Liver (tissue), 9 donors: Measurements from ENCODE around the gene CATSPER3. TPM values are rescaled to one million over a fixed set of nuclear protein-coding genes. Genes with fewer than 3 reads are reported as not detected.

Experiments
- DNase-seq: peaks from one replicate; pipeline ENCODE4 v3.0.0-alpha.2; 2017; ENCODE audit warnings: low spot score
- H3K27ac ChIP-seq, 2 donors: one replicate each; pipeline ENCODE4 v1.7.0; 2013; ENCODE audit warnings: inconsistent platforms in 2 of 2, low read length in 2 of 2, control low read depth in 1 of 2, low read depth in 1 of 2, mild to moderate bottlenecking in 1 of 2
- H3K27me3 ChIP-seq, 4 donors: one replicate each; pipeline versions ENCODE4 v1.6.1 to v1.7.0; 2013; ENCODE audit warnings: low read length in 3 of 4, inconsistent platforms in 1 of 4, mild to moderate bottlenecking in 1 of 4, moderate library complexity in 1 of 4; ENCODE audit not compliant: control insufficient read depth in 4 of 4, insufficient read depth in 4 of 4
- H3K36me3 ChIP-seq, 4 donors: one replicate each; pipeline versions ENCODE4 v1.6.1 to v1.7.0; 2013; ENCODE audit warnings: low read length in 3 of 4, mild to moderate bottlenecking in 3 of 4, low read depth in 1 of 4, moderate library complexity in 1 of 4; ENCODE audit not compliant: control insufficient read depth in 4 of 4, insufficient read depth in 3 of 4
- H3K4me1 ChIP-seq, 4 donors: one replicate each; pipeline versions ENCODE4 v1.6.1 to v1.7.0; 2013; ENCODE audit warnings: low read length in 3 of 4, mild to moderate bottlenecking in 3 of 4, moderate library complexity in 1 of 4; ENCODE audit not compliant: control insufficient read depth in 4 of 4, insufficient read depth in 4 of 4
- H3K4me3 ChIP-seq, 3 donors: one replicate each; pipeline versions ENCODE4 v1.6.1 to v1.7.0; 2013; ENCODE audit warnings: low read length in 3 of 3, control low read depth in 1 of 3, low read depth in 1 of 3, mild to moderate bottlenecking in 1 of 3
- H3K9ac ChIP-seq, 2 donors: one replicate each; pipeline ENCODE4 v1.7.0; 2013; ENCODE audit warnings: low read length in 2 of 2, mild to moderate bottlenecking in 2 of 2, moderate library complexity in 2 of 2, control low read depth in 1 of 2, low read depth in 1 of 2
- H3K9me3 ChIP-seq, 4 donors: one replicate each; pipeline versions ENCODE4 v1.6.1 to v1.7.0; 2013; ENCODE audit warnings: low read length in 3 of 4; ENCODE audit not compliant: control insufficient read depth in 4 of 4
- ATF3 ChIP-seq: IDR thresholded peaks from 2 replicates; pipeline ENCODE4 v1.6.1; 2016; ENCODE audit warnings: antibody characterized with exemption
- EGR1 ChIP-seq, 2 donors: IDR thresholded peaks; 2 replicates each; pipeline ENCODE4 v1.6.1; 2016 to 2018; ENCODE audit warnings: antibody characterized with exemption in 2 of 2, low read depth in 2 of 2
- FOXA1 ChIP-seq: IDR thresholded peaks from 2 replicates; pipeline ENCODE4 v1.6.1; 2016; ENCODE audit warnings: antibody characterized with exemption
- FOXA2 ChIP-seq: IDR thresholded peaks from 2 replicates; pipeline ENCODE4 v1.6.1; 2016; ENCODE audit warnings: antibody characterized with exemption
- GABPA ChIP-seq, 2 donors: IDR thresholded peaks in 1 of 2; conservative IDR thresholded peaks in 1 of 2; 2 replicates each; pipeline ENCODE4 v1.6.1; 2016; ENCODE audit warnings: antibody characterized with exemption in 2 of 2, mild to moderate bottlenecking in 1 of 2, moderate library complexity in 1 of 2
- HNF4A ChIP-seq, 2 donors: conservative IDR thresholded peaks; 2 replicates each; pipeline ENCODE4 v1.6.1; 2016; ENCODE audit warnings: antibody characterized with exemption in 2 of 2, mild to moderate bottlenecking in 2 of 2
- HNF4G ChIP-seq: IDR thresholded peaks from 2 replicates; pipeline ENCODE4 v1.6.1; 2016; ENCODE audit warnings: antibody characterized with exemption
- JUND ChIP-seq, 2 donors: IDR thresholded peaks; 2 replicates each; pipeline ENCODE4 v1.6.1; 2016; ENCODE audit warnings: antibody characterized with exemption in 2 of 2
- NR2F2 ChIP-seq: IDR thresholded peaks from 2 replicates; pipeline ENCODE4 v1.6.1; 2016; ENCODE audit warnings: antibody characterized with exemption
- RAD21 ChIP-seq, 2 donors: IDR thresholded peaks; 2 replicates each; pipeline ENCODE4 v1.6.1; 2016; ENCODE audit warnings: antibody characterized with exemption in 2 of 2, mild to moderate bottlenecking in 2 of 2
- RXRA ChIP-seq, 2 donors: IDR thresholded peaks; 2 replicates each; pipeline ENCODE4 v1.6.1; 2017 to 2018; ENCODE audit warnings: antibody characterized with exemption in 2 of 2, mild to moderate bottlenecking in 1 of 2
- SP1 ChIP-seq: IDR thresholded peaks from 2 replicates; pipeline ENCODE4 v1.6.1; 2018; ENCODE audit warnings: antibody characterized with exemption, mild to moderate bottlenecking
- YY1 ChIP-seq: IDR thresholded peaks from 2 replicates; pipeline ENCODE4 v1.6.1; 2016; ENCODE audit warnings: antibody characterized with exemption, mild to moderate bottlenecking
- ZBTB33 ChIP-seq: IDR thresholded peaks from 2 replicates; pipeline ENCODE4 v1.6.1; 2016; ENCODE audit warnings: antibody characterized with exemption
- polyA plus RNA-seq, 2 donors: library from polyadenylated mRNA; stranded (reverse) in 1 of 2; unstranded in 1 of 2; fragments of 200-250 nt in 1 of 2; fragments of >200 nt in 1 of 2; fragmentation: Nextera tagmentation in 1 of 2; extraction: Ambion mirVana in 1 of 2; gene quantifications; one replicate each; pipeline versions ENCODE4 v1.2.1 to v1.2.3, GENCODE V29; 2013 to 2015
- total RNA-seq, 2 donors: library from RNA; depleted of rRNA; stranded (reverse); fragments of >200 nt; gene quantifications; one replicate each; pipeline ENCODE4 v1.2.3, GENCODE V29; 2014
- TF ChIP-seq, protein P1 (sequence below): IDR thresholded peaks from 2 replicates; pipeline ENCODE4 v1.6.1; 2016; ENCODE audit warnings: antibody characterized with exemption
- TF ChIP-seq, protein P2 (sequence below): IDR thresholded peaks from 2 replicates; pipeline ENCODE4 v1.6.1; 2016; ENCODE audit warnings: antibody characterized with exemption, mild to moderate bottlenecking
- donor health status: healthy.
- donor health status: healthy.
- donor health status: healthy.
- donor health status: healthy.
- donor health status: healthy.

The CATSPER3 gene
- total and polyA plus RNA-seq, 4 donors = 0.28 to 0.37 (median 0.34) TPM

DNA sequence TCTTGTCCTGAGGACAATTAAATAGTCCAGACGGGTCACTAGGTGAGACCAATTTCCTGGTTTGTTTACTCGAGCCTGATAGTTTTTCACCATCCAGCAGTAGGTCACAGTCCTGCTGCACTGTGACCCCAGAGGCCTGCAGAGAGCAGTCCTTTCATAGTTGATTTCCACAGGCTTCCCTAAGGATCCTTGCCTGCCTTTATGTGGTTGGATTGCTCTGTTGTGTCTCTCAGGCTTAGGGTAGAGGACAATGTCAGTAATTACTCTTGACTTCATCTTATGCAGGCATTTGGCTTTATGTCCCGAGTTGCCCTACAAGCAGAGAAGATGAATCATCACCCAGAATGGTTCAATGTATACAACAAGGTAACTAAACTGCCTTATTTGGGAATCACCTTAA is 9.0 kb upstream of the CATSPER3 start (continued):
- peak; percentile 24 for TF ChIP-seq ZBTB33

GRCh38 chr5:134963098-134963497 is 4.6 kb upstream of the CATSPER3 start:
- DNase-seq = no peak
- peaks cover 2 to 8% (median 4%) of the 10 kb centered on the region in 4 donors for H3K36me3 ChIP-seq

More at GRCh38 chr5:134963098-134963497, 4.6 kb upstream of the CATSPER3 start:
- no peaks in the 10 kb centered on the region for H3K27me3 ChIP-seq
- TF ChIP-seq RXRA (IDR thresholded peaks at IDR 0.05) (no peak), RAD21 (IDR thresholded peaks at IDR 0.05) (no peak), ATF3 (no peak), HNF4A (conservative IDR thresholded peaks at IDR 0.05) (no peak), NR2F2 (no peak), FOXA1 (no peak), YY1 (no peak), JUND (IDR thresholded peaks at IDR 0.05) (no peak), SP1 (no peak), EGR1 (IDR thresholded peaks at IDR 0.05; ENCODE audit: low read depth in 2 of 2) (no peak), FOXA2 (no peak), GABPA (IDR thresholded peaks at IDR 0.05 in 1 of 2, conservative IDR thresholded peaks at IDR 0.05 in 1 of 2) (no peak), HNF4G (no peak), ZBTB33 (no peak)
- TF ChIP-seq, protein P1, sequence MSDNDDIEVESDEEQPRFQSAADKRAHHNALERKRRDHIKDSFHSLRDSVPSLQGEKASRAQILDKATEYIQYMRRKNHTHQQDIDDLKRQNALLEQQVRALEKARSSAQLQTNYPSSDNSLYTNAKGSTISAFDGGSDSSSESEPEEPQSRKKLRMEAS = no peak
- TF ChIP-seq, protein P2, sequence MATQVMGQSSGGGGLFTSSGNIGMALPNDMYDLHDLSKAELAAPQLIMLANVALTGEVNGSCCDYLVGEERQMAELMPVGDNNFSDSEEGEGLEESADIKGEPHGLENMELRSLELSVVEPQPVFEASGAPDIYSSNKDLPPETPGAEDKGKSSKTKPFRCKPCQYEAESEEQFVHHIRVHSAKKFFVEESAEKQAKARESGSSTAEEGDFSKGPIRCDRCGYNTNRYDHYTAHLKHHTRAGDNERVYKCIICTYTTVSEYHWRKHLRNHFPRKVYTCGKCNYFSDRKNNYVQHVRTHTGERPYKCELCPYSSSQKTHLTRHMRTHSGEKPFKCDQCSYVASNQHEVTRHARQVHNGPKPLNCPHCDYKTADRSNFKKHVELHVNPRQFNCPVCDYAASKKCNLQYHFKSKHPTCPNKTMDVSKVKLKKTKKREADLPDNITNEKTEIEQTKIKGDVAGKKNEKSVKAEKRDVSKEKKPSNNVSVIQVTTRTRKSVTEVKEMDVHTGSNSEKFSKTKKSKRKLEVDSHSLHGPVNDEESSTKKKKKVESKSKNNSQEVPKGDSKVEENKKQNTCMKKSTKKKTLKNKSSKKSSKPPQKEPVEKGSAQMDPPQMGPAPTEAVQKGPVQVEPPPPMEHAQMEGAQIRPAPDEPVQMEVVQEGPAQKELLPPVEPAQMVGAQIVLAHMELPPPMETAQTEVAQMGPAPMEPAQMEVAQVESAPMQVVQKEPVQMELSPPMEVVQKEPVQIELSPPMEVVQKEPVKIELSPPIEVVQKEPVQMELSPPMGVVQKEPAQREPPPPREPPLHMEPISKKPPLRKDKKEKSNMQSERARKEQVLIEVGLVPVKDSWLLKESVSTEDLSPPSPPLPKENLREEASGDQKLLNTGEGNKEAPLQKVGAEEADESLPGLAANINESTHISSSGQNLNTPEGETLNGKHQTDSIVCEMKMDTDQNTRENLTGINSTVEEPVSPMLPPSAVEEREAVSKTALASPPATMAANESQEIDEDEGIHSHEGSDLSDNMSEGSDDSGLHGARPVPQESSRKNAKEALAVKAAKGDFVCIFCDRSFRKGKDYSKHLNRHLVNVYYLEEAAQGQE = no peak
- peaks cover 3 to 11% (median 10%) of the 10 kb centered on the region in 4 donors for H3K4me1 ChIP-seq
- H3K9me3 ChIP-seq = no peaks in the 10 kb centered on the region
- no peak overlapping the region for H3K9ac ChIP-seq
- H3K4me3 ChIP-seq = no peak overlapping the region
- H3K27ac ChIP-seq = no peak overlapping the region
